ENCODE data around the gene KANK2.
A peak's percentile ranks its signal among the peaks of the same experiment; 100 is the strongest.

The KANK2 gene

GRCh38 chr19:11145536-11145924 lies 51.8 kb downstream of the KANK2 start:
- no peak for TF ChIP-seq CTCF (IDR thresholded peaks at IDR 0.05)

GRCh38 chr19:11142528-11143171 lies 54.7 kb downstream of the KANK2 start:
- TF ChIP-seq CTCF (IDR thresholded peaks at IDR 0.05): no peak

- no peak for TF ChIP-seq CTCF (IDR thresholded peaks at IDR 0.05)
Measured at GRCh38 chr19:11141937-11142527, 55.3 kb downstream of the KANK2 start.

- no peak for TF ChIP-seq CTCF (IDR thresholded peaks at IDR 0.05)
Measured at GRCh38 chr19:11140896-11141295, 56.4 kb downstream of the KANK2 start.

- TF ChIP-seq CTCF (IDR thresholded peaks at IDR 0.05): no peak
Measured at GRCh38 chr19:11138601-11139300, 58.6 kb downstream of the KANK2 start.

GRCh38 chr19:11137542-11138384 lies 59.6 kb downstream of the KANK2 start:
- peak; percentile 73 for TF ChIP-seq CTCF (IDR thresholded peaks at IDR 0.05)

GRCh38 chr19:11136400-11137101 lies 60.8 kb downstream of the KANK2 start:
- TF ChIP-seq CTCF (IDR thresholded peaks at IDR 0.05): no peak

All from LNCAP (cell line).